HepG2 (cell line): ENCODE data around the gene PKNOX2. TPM values are rescaled to one million over a fixed set of nuclear protein-coding genes. Genes with fewer than 3 reads are reported as not detected.

Experiments
- ATAC-seq: fragments of 200-7000 bp; cut with Tn5 transposase; 3 replicates; pipeline ENCODE4 v1.9.1; 2020; ENCODE audit warnings: mild to moderate bottlenecking, moderate library complexity
- BruUV-seq: library from RNA; stranded (reverse); fragments of 400-500 nt; replicated peaks from 2 replicates; lab custom pipeline; 2021; lab: Mats Ljungman, UMichigan
- CTCF ChIA-PET: fragments of 300-600 bp; formaldehyde crosslinking; extraction: SDS; loops from one replicate; lab custom pipeline; 2021; ENCODE audit warnings: low total read pairs, inconsistent platforms, low intra/inter-chr PET ratio; lab: Yijun Ruan, JAX
- POLR2A ChIA-PET: fragments of 350-600 bp; sonication (Branson Sonifier 250); formaldehyde crosslinking; loops from one replicate; lab custom pipeline; 2020; ENCODE audit warnings: antibody characterized with exemption, inconsistent platforms; lab: Yijun Ruan, JAX
- DNase-seq: peaks from one replicate; pipeline ENCODE4 v3.0.0-alpha.2; 2015; ENCODE audit warnings: low spot score
- FAIRE-seq: peaks from 3 replicates; lab custom pipeline; 2011; peaks lifted over from hg19 to GRCh38; lab: Jason Lieb, UNC
- H2AFZ ChIP-seq: one replicate; pipeline ENCODE4 v1.6.1; 2011; ENCODE audit warnings: low read length, inconsistent platforms
- H3K27ac ChIP-seq: fragments of 300-600 bp; 3 replicates; pipeline ENCODE4 v1.8.0; 2011; ENCODE audit warnings: mixed run types, mild to moderate bottlenecking, mixed read lengths, low read length, inconsistent platforms; ENCODE audit not compliant: insufficient read depth; ENCODE audit errors: extremely low read length
- H3K27me3 ChIP-seq, 2 experiments: fragments of 200-600 bp in 1 of 2; 2 replicates in 1 of 2; 3 replicates in 1 of 2; pipeline versions ENCODE4 v1.6.0 to v1.8.0; 2011; ENCODE audit warnings: low read length in 2 of 2, mild to moderate bottlenecking in 2 of 2, moderate library complexity in 2 of 2, inconsistent platforms in 1 of 2; ENCODE audit not compliant: insufficient read depth in 2 of 2, control insufficient read depth in 1 of 2
- H3K36me3 ChIP-seq, 2 experiments: fragments of 200-600 bp in 1 of 2; replicated peaks in 1 of 2; 2 replicates in 1 of 2; 3 replicates in 1 of 2; pipeline versions ENCODE4 v1.5.1 to v1.8.0; 2011; ENCODE audit warnings: low read length in 2 of 2, inconsistent platforms in 1 of 2; ENCODE audit not compliant: insufficient read depth in 2 of 2, control insufficient read depth in 1 of 2
- H3K4me1 ChIP-seq: 2 replicates; pipeline ENCODE4 v1.5.1; 2012; ENCODE audit warnings: low read length, inconsistent platforms; ENCODE audit not compliant: insufficient read depth
- H3K4me2 ChIP-seq: 2 replicates; pipeline ENCODE4 v1.6.0; 2011; ENCODE audit warnings: low read depth, low read length, inconsistent platforms
- H3K4me3 ChIP-seq, 3 experiments: fragments of 200-600 bp in 1 of 3; sonication (generic), shearing (Covaris generic) in 1 of 3; replicated peaks in 1 of 3; 2 replicates each; pipeline ENCODE4 v1.5.1; 2011 to 2016; ENCODE audit warnings: low read length in 3 of 3, inconsistent platforms in 2 of 3, low read depth in 2 of 3, mild to moderate bottlenecking in 2 of 3, control low read depth in 1 of 3, mixed read lengths in 1 of 3; ENCODE audit not compliant: insufficient read depth in 1 of 3
- H3K79me2 ChIP-seq: one replicate; pipeline ENCODE4 v1.6.1; 2011; ENCODE audit warnings: low read length, inconsistent platforms; ENCODE audit not compliant: insufficient read depth
- H3K9ac ChIP-seq: 2 replicates; pipeline ENCODE4 v1.6.0; 2011; ENCODE audit warnings: mild to moderate bottlenecking, low read depth, low read length, inconsistent platforms; ENCODE audit not compliant: insufficient read depth
- H3K9me3 ChIP-seq: 2 replicates; pipeline ENCODE4 v1.5.1; 2012; ENCODE audit warnings: mild to moderate bottlenecking, low read length
- H4K20me1 ChIP-seq: 2 replicates; pipeline ENCODE4 v1.6.0; 2011; ENCODE audit warnings: inconsistent platforms, mild to moderate bottlenecking, low read length, moderate library complexity; ENCODE audit not compliant: insufficient read depth
- CHD2 ChIP-seq: IDR thresholded peaks from 2 replicates; pipeline ENCODE4 v1.6.1; 2011; ENCODE audit warnings: low read depth, low read length, improper control_type of control experiment
- ELF1 ChIP-seq: sonication (generic); formaldehyde crosslinking; IDR thresholded peaks from 2 replicates; pipeline ENCODE4 v1.4.0; 2020; ENCODE audit warnings: missing genetic modification reagents
- HNRNPUL1 ChIP-seq: fragments of 200-400 bp; formaldehyde crosslinking; IDR thresholded peaks from 2 replicates; pipeline ENCODE4 v1.6.1; 2017; ENCODE audit warnings: low read depth, mild to moderate bottlenecking, low read length, moderate library complexity
- KLF16 ChIP-seq, 2 experiments: sonication (generic) in 1 of 2; formaldehyde crosslinking in 1 of 2; IDR thresholded peaks; 2 replicates each; pipeline versions ENCODE4 v1.6.1 to v1.8.0; 2016 to 2023; ENCODE audit warnings: missing genetic modification reagents in 2 of 2, missing compliant biosample characterization in 1 of 2
- PRPF4 ChIP-seq: fragments of 200-400 bp; formaldehyde crosslinking; IDR thresholded peaks from 2 replicates; pipeline ENCODE4 v1.6.1; 2016; ENCODE audit warnings: low read length, low read depth; ENCODE audit not compliant: poor library complexity, severe bottlenecking
- TRAFD1 ChIP-seq: sonication (generic); formaldehyde crosslinking; IDR thresholded peaks from 2 replicates; pipeline ENCODE4 v1.5.1; 2020; ENCODE audit warnings: missing genetic modification reagents, mild to moderate bottlenecking, borderline replicate concordance
- ZNF317 ChIP-seq: sonication (generic); formaldehyde crosslinking; IDR thresholded peaks from 2 replicates; pipeline ENCODE4 v1.5.0; 2020; ENCODE audit warnings: mild to moderate bottlenecking, missing genetic modification reagents
- ZNF44 ChIP-seq: sonication (generic); formaldehyde crosslinking; IDR thresholded peaks from 2 replicates; pipeline ENCODE4 v1.5.1; 2020; ENCODE audit warnings: mild to moderate bottlenecking, missing genetic modification reagents
- ZNF576 ChIP-seq: sonication (generic); formaldehyde crosslinking; IDR thresholded peaks from 2 replicates; pipeline ENCODE4 v1.4.0; 2020; ENCODE audit warnings: mild to moderate bottlenecking, missing genetic modification reagents
- ZNF839 ChIP-seq: sonication (generic); formaldehyde crosslinking; IDR thresholded peaks from 2 replicates; pipeline ENCODE4 v1.4.0; 2020; ENCODE audit warnings: missing genetic modification reagents, mild to moderate bottlenecking, borderline replicate concordance
- WGBS: methylation state at CpG from one replicate; pipeline ENCODE4 v1.1.6; 2017; ENCODE audit warnings: low lambda C conversion rate; 5-methylcytosine and 5-hydroxymethylcytosine counted together
- in situ Hi-C: cut with HindIII; loops from 2 replicates; pipeline ENCODE4 v1.10.0; 2017; ENCODE audit warnings: low pct_unique_long_range_greater_than_20kb; ENCODE audit not compliant: extremely low pct_ligation_motif_present
- intact Hi-C: fragments of 100-400 bp; cut with micrococcal nuclease; formaldehyde crosslinking; loops from one replicate; pipeline ENCODE4 v1.10.0; 2022; ENCODE audit not compliant: unreplicated experiment
- polyA plus RNA-seq, 8 experiments: library from polyadenylated mRNA; depleted of rRNA in 3 of 8; stranded (reverse) in 7 of 8; unstranded in 1 of 8; fragments of >200 nt; fragmentation: Illumina TruSeq in 4 of 8; extraction: Trizol in 4 of 8; gene quantifications; 2 replicates each; pipeline versions ENCODE4 v1.2.1 to v1.2.3, GENCODE V29; 2011 to 2016; ENCODE audit warnings: low read depth in 4 of 8, missing spikeins in 1 of 8, mixed read lengths in 1 of 8; ENCODE audit not compliant: insufficient read depth in 1 of 8
- total RNA-seq, 5 experiments: library from RNA; depleted of rRNA; stranded (reverse); fragments of >200 nt; fragmentation: Illumina TruSeq; extraction: Trizol; gene quantifications; 2 replicates each; pipeline ENCODE4 v1.2.3, GENCODE V29; 2016; ENCODE audit warnings: low read depth in 1 of 5
- TF ChIP-seq, protein P1 (sequence below): sonication (generic); formaldehyde crosslinking; IDR thresholded peaks from 2 replicates; pipeline ENCODE4 v1.8.0; 2022; ENCODE audit warnings: missing genetic modification reagents, mild to moderate bottlenecking, borderline replicate concordance

PKNOX2 gene
- total and polyA plus RNA-seq, 2 of the 13 experiments (the other 11 are each of a cell fraction or from before 2014, with no cell fraction given), result not detected

DNA sequence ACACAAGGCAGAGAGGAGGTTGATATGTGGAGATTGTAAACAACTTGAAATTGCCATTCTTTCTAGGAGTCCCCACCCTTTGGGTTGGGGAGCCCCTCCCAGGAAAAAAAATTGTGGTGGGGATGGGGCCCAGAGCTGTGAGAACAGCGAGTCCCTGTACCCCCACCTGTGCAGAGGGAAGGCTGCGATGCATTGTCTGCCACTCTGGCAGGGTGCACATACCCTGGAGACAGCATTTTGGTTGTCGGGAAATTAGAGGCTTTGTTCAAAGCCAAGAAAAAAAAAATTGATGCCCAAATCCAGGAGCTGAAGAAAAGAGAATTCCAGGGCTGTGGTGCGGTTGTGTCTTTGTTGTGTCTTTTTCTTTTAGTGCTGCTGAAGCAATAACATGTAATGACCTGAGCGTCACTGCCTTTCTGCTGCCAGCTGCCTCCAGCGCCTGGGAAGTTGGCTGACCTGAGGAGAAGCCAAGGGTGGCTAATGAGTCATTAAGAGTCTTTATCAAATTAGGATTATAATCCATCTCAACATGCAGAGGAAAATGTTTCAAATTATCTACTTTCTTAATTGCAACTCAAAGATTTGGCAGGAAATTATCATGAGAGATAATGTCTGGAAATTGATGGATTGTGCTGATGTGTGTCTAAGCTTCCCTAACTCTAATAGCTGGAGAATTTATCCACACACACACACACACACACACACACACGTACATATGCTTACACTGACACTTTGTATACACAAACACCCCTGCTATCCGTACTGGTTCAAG, 8.0 kb upstream of the PKNOX2 start:
- Histone ChIP-seq H3K9me3 (no peaks in the 10 kb centered on the region), H2AFZ (no peak overlapping the region), H3K4me2 (no peak overlapping the region), H3K4me3 (no peak overlapping the region), H3K79me2 (no peaks in the 10 kb centered on the region), H3K27me3 (peaks cover 1 to 24% of the 10 kb centered on the region in 2 experiments; a peak in 3 of 5 replicates), H3K36me3 (no peaks in the 10 kb centered on the region), H4K20me1 (no peaks in the 10 kb centered on the region), H3K4me1 (no peaks in the 10 kb centered on the region), H3K27ac (no peak overlapping the region), H3K9ac (no peak overlapping the region)
- no peak for TF ChIP-seq ZNF576 (CRISPR knock-in tag)
- TF ChIP-seq HNRNPUL1, result no peak
- no peak for TF ChIP-seq ZNF44 (CRISPR knock-in tag)
- TF ChIP-seq KLF16 (CRISPR knock-in tag; IDR thresholded peaks at IDR 0.05), result no peak
- TF ChIP-seq TRAFD1 (CRISPR knock-in tag), result no peak
- no peak for TF ChIP-seq ZNF317
- TF ChIP-seq, protein P1, sequence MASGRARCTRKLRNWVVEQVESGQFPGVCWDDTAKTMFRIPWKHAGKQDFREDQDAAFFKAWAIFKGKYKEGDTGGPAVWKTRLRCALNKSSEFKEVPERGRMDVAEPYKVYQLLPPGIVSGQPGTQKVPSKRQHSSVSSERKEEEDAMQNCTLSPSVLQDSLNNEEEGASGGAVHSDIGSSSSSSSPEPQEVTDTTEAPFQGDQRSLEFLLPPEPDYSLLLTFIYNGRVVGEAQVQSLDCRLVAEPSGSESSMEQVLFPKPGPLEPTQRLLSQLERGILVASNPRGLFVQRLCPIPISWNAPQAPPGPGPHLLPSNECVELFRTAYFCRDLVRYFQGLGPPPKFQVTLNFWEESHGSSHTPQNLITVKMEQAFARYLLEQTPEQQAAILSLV, result no peak
- TF ChIP-seq ZNF839 (CRISPR knock-in tag), result no peak
- no peak for TF ChIP-seq ELF1 (CRISPR knock-in tag)
- TF ChIP-seq CHD2, result no peak
- no peak for TF ChIP-seq PRPF4
- intact Hi-C loops, result no loop called here
- ATAC-seq, result no peak
- in situ Hi-C loops, result no loop called here
- POLR2A ChIA-PET, result no interaction called here
- FAIRE-seq, result no peak
- no peak for DNase-seq
- BruUV-seq, result no TSS peak
- CTCF ChIA-PET, result no interaction called here
- 17% methylated on average over 8 of the region's 8 CpGs for WGBS
